ENCODE measurements around the gene COX7A1. TPM values are rescaled to one million over a fixed set of nuclear protein-coding genes. Genes with fewer than 3 reads are reported as not detected.
"Not testable (repeated sequence)": the region's sequence is repeated elsewhere in the genome, so short reads cannot be mapped to it uniquely, and the experiment has no call there.

The COX7A1 gene
- polyA plus RNA-seq, 3 donors from 2014 or later = not detected

GRCh38 chr19:36139120-36139472, 13.2 kb downstream of the COX7A1 start:
- Mint-ChIP-seq H3K36me3 (peaks cover 10 to 16% (median 11%) of the 10 kb centered on the region in 3 donors), H3K4me3 (peak overlapping the region; percentile 94 to 97 (median 97)), H3K4me1 (peaks cover 13 to 22% of the 10 kb centered on the region in 2 donors), H3K27ac (peak overlapping the region; percentile 86 to 97 (median 94)), H3K9me3 (no peaks in the 10 kb centered on the region), H3K27me3 (ENCODE audit: low read depth in 3 of 3) (peaks cover 6 to 16% (median 10%) of the 10 kb centered on the region in 3 donors)
- no peak for DNase-seq

GRCh38 chr19:36136964-36137686, 15.1 kb downstream of the COX7A1 start:
- Mint-ChIP-seq H3K27me3 (ENCODE audit: low read depth in 3 of 3) (peaks cover 6 to 16% (median 10%) of the 10 kb centered on the region in 3 donors), H3K4me1 (peaks cover 20 to 29% of the 10 kb centered on the region in 2 donors), H3K36me3 (peaks cover 6 to 10% (median 8%) of the 10 kb centered on the region in 3 donors), H3K9me3 (no peaks in the 10 kb centered on the region), H3K4me3 (peak overlapping the region in 2 of 5 donors; percentile 15 to 36), H3K27ac (peak overlapping the region in 1 of 6 donors; percentile 62)
- no peak for DNase-seq

GRCh38 chr19:36134867-36135266, 17.4 kb downstream of the COX7A1 start:
- not testable (repeated sequence) for H3K4me3 Mint-ChIP-seq

GRCh38 chr19:36131221-36131620, 21.0 kb downstream of the COX7A1 start:
- H3K36me3 Mint-ChIP-seq; H3K9me3 Mint-ChIP-seq; H3K27me3 Mint-ChIP-seq (ENCODE audit: low read depth in 3 of 3): not testable (repeated sequence)
- Mint-ChIP-seq H3K27ac (peak overlapping the region; percentile 68 to 90 (median 82)), H3K4me3 (peak overlapping the region in 4 of 5 donors; percentile 21 to 58 (median 50)), H3K4me1 (peaks cover 39 to 44% of the 10 kb centered on the region in 2 donors)
- peak; percentile 38 to 65 (median 51) for DNase-seq

More at GRCh38 chr19:36134867-36135266, 17.4 kb downstream of the COX7A1 start:
- H3K27me3 Mint-ChIP-seq (ENCODE audit: low read depth in 3 of 3); H3K9me3 Mint-ChIP-seq; DNase-seq; H3K36me3 Mint-ChIP-seq; H3K27ac Mint-ChIP-seq: not testable (repeated sequence)
- H3K4me1 Mint-ChIP-seq = peaks cover 24 to 38% of the 10 kb centered on the region in 2 donors

GRCh38 chr19:36128392-36128736, 23.9 kb downstream of the COX7A1 start:
- DNase-seq = no peak
- peak overlapping the region; percentile 90 to 93 (median 92) for H3K4me3 Mint-ChIP-seq
- H3K4me1 Mint-ChIP-seq = peaks cover 39 to 41% of the 10 kb centered on the region in 2 donors
- peaks cover 4 to 10% (median 7%) of the 10 kb centered on the region in 3 donors for H3K36me3 Mint-ChIP-seq
- H3K27ac Mint-ChIP-seq = peak overlapping the region; percentile 89 to 95 (median 92)
- no peaks in the 10 kb centered on the region for H3K9me3 Mint-ChIP-seq
- H3K27me3 Mint-ChIP-seq (ENCODE audit: low read depth in 3 of 3) = peaks cover 0 to 3% (median 2%) of the 10 kb centered on the region in 3 donors

GRCh38 chr19:36125557-36125956, 26.7 kb downstream of the COX7A1 start:
- Mint-ChIP-seq H3K9me3 (no peaks in the 10 kb centered on the region), H3K27me3 (ENCODE audit: low read depth in 3 of 3) (peaks cover 0 to 2% (median 2%) of the 10 kb centered on the region in 3 donors), H3K27ac (peak overlapping the region in 2 of 6 donors; percentile 37 to 39), H3K4me1 (peaks cover 16 to 17% of the 10 kb centered on the region in 2 donors), H3K4me3 (no peak overlapping the region), H3K36me3 (peaks cover 4 to 12% (median 7%) of the 10 kb centered on the region in 3 donors)
- DNase-seq = no peak

DNA sequence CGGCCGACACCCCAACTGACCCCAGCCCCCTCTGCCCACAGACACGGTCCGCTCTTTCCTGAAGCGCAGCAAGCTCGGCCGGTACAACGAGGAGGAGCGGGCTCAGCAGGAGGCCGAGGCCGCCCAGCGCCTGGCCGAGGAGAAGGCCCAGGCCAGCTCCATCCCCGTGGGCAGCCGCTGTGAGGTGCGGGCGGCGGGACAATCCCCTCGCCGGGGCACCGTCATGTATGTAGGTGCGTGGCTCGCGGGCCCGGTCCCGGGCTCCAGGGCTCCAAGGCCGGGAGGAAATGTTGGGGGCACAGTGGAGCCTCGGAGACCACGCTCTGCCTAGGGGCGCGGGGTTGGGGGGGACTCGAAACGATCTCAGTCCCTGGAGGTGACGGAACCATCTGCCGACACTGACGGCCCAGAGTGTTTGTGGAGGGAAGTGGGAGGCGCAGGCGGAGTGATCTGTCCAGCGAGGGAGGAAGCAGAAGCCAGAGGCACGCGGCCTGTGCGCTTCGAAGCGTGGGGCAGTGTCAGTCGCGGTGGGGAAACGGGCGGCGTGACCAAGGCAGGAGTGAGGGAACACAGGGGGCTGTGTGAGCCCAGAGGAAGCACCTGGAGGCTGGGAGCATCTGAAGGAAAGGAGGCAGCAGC, 30.6 kb downstream of the COX7A1 start:
- Mint-ChIP-seq H3K36me3 (peaks cover 11 to 20% (median 12%) of the 10 kb centered on the region in 3 donors), H3K27ac (peak overlapping the region in 1 of 6 donors; percentile 51), H3K27me3 (ENCODE audit: low read depth in 3 of 3) (peaks cover 2 to 5% (median 2%) of the 10 kb centered on the region in 3 donors), H3K4me1 (peaks cover 14 to 19% of the 10 kb centered on the region in 2 donors), H3K4me3 (no peak overlapping the region), H3K9me3 (no peaks in the 10 kb centered on the region)
- DNase-seq = no peak

DNA sequence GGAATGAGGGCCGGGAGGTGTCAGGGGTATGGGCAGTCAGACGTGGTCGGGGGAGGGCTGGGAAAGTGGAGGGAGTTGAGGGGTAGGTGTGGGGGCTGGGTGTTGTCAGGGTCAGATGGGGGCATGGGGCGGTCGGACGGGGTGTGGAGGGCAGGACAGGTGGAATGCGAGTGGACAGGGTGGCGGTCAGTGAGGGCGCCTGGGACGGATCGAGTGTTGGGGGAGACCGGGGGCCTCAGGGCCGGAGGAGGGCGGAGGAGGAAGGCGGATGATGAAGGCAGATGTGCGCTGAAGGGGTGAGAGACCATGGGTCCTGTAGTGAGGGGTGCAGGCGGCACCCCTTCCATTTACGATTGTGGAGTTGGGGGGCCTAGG, 31.3 kb downstream of the COX7A1 start:
- no peak overlapping the region for H3K27ac Mint-ChIP-seq
- H3K9me3 Mint-ChIP-seq = no peaks in the 10 kb centered on the region
- H3K36me3 Mint-ChIP-seq = peaks cover 11 to 20% (median 12%) of the 10 kb centered on the region in 3 donors
- peaks cover 18 to 24% of the 10 kb centered on the region in 2 donors for H3K4me1 Mint-ChIP-seq
- no peak overlapping the region for H3K4me3 Mint-ChIP-seq
- DNase-seq = no peak
- H3K27me3 Mint-ChIP-seq (ENCODE audit: low read depth in 3 of 3) = peaks cover 2 to 5% (median 4%) of the 10 kb centered on the region in 3 donors

DNA sequence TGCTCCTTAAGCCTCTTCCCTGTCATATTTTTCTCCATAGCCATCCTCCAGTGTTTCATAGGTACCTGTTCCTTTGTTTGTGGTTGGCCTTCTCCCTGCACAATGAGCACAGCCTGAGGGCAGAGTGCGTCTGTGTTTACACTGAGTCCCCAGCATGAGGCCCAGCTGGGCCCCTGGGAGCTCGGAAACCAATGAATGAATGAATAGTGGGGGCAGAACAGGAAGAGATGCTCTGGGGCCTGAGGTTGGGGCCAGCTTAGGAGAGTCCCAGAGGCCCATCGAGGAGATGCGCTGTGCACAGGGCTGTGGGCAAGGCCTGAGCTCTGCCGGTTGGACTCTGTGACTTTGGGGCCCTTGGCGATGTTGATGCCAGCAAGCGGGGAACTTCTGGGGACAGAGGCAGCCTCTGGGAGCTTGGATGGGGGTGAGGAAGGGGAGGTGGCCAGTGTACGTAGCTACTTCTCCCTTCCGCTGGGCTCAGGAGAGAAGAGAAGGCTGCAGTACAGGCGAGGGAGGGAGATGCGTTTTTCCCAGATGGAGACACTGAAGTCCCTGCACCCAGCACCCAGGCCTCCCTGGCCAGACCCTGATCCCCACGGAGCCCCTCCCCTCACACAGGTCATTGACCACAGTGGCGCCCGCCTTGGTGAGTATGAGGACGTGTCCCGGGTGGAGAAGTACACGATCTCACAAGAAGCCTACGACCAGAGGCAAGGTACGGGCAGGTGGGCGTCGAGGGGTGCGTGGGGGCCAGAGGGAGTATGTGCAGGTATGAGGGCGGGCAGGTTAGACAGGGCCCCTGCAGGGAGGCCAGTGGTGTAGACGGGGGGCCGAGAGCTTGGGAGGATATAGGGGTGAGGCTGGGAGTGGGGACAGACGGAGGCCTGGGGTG, 31.9 kb downstream of the COX7A1 start:
- H3K4me1 Mint-ChIP-seq = peaks cover 22 to 27% of the 10 kb centered on the region in 2 donors
- peak overlapping the region in 2 of 6 donors; percentile 31 to 36 for H3K27ac Mint-ChIP-seq
- H3K9me3 Mint-ChIP-seq = no peaks in the 10 kb centered on the region
- H3K4me3 Mint-ChIP-seq = peak overlapping the region in 1 of 5 donors; percentile 18
- peaks cover 4 to 8% (median 7%) of the 10 kb centered on the region in 3 donors for H3K27me3 Mint-ChIP-seq (ENCODE audit: low read depth in 3 of 3)
- no peak for DNase-seq
- peaks cover 5 to 14% (median 9%) of the 10 kb centered on the region in 3 donors for H3K36me3 Mint-ChIP-seq

DNA sequence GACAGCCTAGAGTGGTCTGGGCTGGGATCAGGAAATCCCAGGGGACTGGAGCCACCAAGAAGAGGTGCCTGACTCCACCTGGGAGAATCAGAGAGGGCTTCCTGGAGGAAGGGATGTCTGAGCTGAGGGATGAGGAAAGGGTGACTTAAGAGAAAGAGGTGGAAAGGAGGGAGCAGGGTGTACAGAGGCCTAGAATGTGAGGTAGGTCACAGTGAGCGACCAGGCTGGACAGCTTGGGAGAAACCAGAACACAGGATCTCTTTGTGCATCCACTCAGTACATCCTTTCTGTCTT, 36.0 kb downstream of the COX7A1 start:
- Mint-ChIP-seq H3K4me3 (peak overlapping the region; percentile 83 to 95 (median 90)), H3K4me1 (peaks cover 48 to 53% of the 10 kb centered on the region in 2 donors), H3K9me3 (peaks cover 0 to 4% (median 0%) of the 10 kb centered on the region in 6 donors), H3K36me3 (peaks cover 4 to 12% (median 8%) of the 10 kb centered on the region in 3 donors), H3K27me3 (ENCODE audit: low read depth in 3 of 3) (peaks cover 13 to 20% (median 18%) of the 10 kb centered on the region in 3 donors), H3K27ac (peak overlapping the region; percentile 92 to 99 (median 98))
- DNase-seq = no peak

GRCh38 chr19:36115453-36116343, 36.5 kb downstream of the COX7A1 start, which contains the start of gene TBCB:
Gene TBCB, plus strand, starts transcription at chr19:36115468. Its CDS starts 93 bp downstream, at chr19:36115561.
- H3K27ac Mint-ChIP-seq = peak within 1 kb of the TSS; percentile 92 to 99 (median 98)
- H3K4me3 Mint-ChIP-seq = peak within 1 kb of the TSS; percentile 83 to 95 (median 90)
- peaks cover 13 to 20% (median 18%) of the 10 kb centered on the region in 3 donors for H3K27me3 Mint-ChIP-seq (ENCODE audit: low read depth in 3 of 3)
- peaks cover 48 to 53% of the 10 kb centered on the region in 2 donors for H3K4me1 Mint-ChIP-seq
- DNase-seq = no peak
- peaks cover 4 to 12% (median 8%) of the 10 kb centered on the region in 3 donors for H3K36me3 Mint-ChIP-seq
- H3K9me3 Mint-ChIP-seq = peaks cover 0 to 4% (median 0%) of the 10 kb centered on the region in 6 donors

DNA sequence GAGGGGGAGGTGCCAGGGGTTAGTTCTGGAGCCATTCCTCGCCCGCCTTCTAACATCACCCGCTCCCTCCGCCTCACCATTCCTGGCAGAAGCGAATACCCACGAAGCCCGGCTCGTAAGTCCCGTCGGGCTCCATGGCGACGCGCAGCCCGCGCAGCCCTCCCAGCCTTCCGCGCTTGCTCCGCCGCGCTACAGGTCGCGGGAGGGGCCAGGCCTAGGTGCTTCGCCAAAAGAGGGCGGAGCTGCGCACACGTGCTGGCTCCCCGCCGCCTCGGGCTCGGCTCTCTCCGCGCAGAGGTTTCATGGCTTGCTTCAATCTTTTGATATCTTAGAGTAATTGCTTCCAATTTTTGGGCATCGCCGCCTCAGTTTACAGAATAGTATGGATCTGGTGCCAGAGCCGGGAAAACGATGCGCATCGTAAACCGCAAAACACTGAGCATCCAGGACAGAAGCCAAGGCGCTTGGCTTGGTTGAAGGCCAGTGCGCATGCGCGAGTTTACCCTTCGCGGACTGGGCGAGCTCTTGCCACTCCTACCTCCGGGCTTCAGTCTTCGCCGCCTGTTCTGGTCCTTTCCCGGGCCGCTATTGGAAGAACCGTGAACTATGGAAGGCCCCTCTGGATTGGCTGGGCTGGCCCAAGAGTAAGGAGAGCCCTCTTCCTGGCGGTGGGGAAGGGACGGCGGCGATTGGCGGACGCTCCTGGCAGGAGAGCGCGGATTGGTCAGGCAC, 37.4 kb downstream of the COX7A1 start, which contains the start of gene POLR2I:
Gene POLR2I, minus strand, starts transcription at position 155 of the 732 bp plus-strand sequence. Its CDS starts 19 bp downstream, at position 136.
- H3K9me3 Mint-ChIP-seq = peaks cover 0 to 4% (median 0%) of the 10 kb centered on the region in 6 donors
- H3K27me3 Mint-ChIP-seq (ENCODE audit: low read depth in 3 of 3) = peaks cover 11 to 20% (median 16%) of the 10 kb centered on the region in 3 donors
- H3K27ac Mint-ChIP-seq = peak within 1 kb of the TSS; percentile 92 to 99 (median 98)
- peaks cover 46 to 49% of the 10 kb centered on the region in 2 donors for H3K4me1 Mint-ChIP-seq
- peaks cover 4 to 10% (median 8%) of the 10 kb centered on the region in 3 donors for H3K36me3 Mint-ChIP-seq
- DNase-seq = peak; percentile 99 to 100 (median 100)
- peak within 1 kb of the TSS; percentile 83 to 95 (median 90) for H3K4me3 Mint-ChIP-seq

Measured in immature natural killer cell (primary cell).